ENCODE data around the gene MGRN1. TPM values are rescaled to one million over a fixed set of nuclear protein-coding genes. Genes with fewer than 3 reads are reported as not detected.
"Not testable (repeated sequence)": the region's sequence is repeated elsewhere in the genome, so short reads cannot be mapped to it uniquely, and the experiment has no call there.

The MGRN1 gene
- total RNA-seq, 1 experiment from 2014 or later = 61.3 TPM

DNA sequence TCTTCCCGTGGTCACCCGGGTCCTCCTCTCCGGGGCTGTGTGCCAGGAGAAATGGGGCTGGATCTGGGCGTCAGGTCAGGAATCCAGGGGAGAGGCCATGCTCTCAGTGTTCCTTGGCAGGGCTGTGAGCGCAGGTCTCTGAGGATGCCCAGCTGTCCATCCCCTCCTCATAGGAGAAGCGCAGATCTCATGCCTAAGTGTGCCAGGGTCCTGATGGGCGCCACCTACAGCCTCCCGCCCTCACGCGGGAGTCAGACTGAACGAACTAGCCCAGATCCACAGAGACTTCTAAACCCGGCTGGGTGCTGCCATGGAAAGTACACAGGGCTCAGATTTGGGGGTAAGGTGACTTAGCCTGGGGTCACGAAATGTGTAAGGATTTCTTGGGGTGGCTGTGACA is 24.3 kb downstream of the MGRN1 start:
- Mint-ChIP-seq H3K36me3 (ENCODE audit: insufficient read depth, unreplicated experiment) (peaks cover 33% of the 10 kb centered on the region), H3K27ac (ENCODE audit: low read depth, unreplicated experiment) (no peak overlapping the region), H3K9me3 (ENCODE audit: unreplicated experiment) (no peaks in the 10 kb centered on the region), H3K4me3 (ENCODE audit: unreplicated experiment) (no peak overlapping the region), H3K27me3 (ENCODE audit: insufficient read depth, unreplicated experiment) (no peaks in the 10 kb centered on the region), H3K4me1 (ENCODE audit: insufficient read depth, unreplicated experiment) (no peaks in the 10 kb centered on the region)
- ChIA-PET CTCF (interaction anchor here (0.6 to 1.8 kb wide), 2 partner anchors 25 to 29 kb away, joined by 3 to 8 read pairs; partner anchors contain the start of gene MGRN1), POLR2A (interaction anchor here (1.8 kb wide), 1 partner anchor 23 kb away, joined by 8 read pairs; no protein-coding TSS in a partner anchor)
- no peak for TF ChIP-seq CTCF (IDR thresholded peaks at IDR 0.05; ENCODE audit: unreplicated experiment)
- DNase-seq (ENCODE audit: unreplicated experiment) = no peak
- no TSS peak for BruUV-seq (replicated peaks)
- intact Hi-C loops (cut with micrococcal nuclease) = no loop called here

- H3K27ac Mint-ChIP-seq (ENCODE audit: low read depth, unreplicated experiment) = no peak overlapping the region
- H3K9me3 Mint-ChIP-seq (ENCODE audit: unreplicated experiment) = no peaks in the 10 kb centered on the region
- no peak overlapping the region for H3K4me3 Mint-ChIP-seq (ENCODE audit: unreplicated experiment)
- BruUV-seq (replicated peaks) = no TSS peak
- intact Hi-C loops (cut with micrococcal nuclease) = no loop called here
- DNase-seq (ENCODE audit: unreplicated experiment) = no peak
- no peaks in the 10 kb centered on the region for H3K4me1 Mint-ChIP-seq (ENCODE audit: insufficient read depth, unreplicated experiment)
- H3K27me3 Mint-ChIP-seq (ENCODE audit: insufficient read depth, unreplicated experiment) = no peaks in the 10 kb centered on the region
- TF ChIP-seq CTCF (IDR thresholded peaks at IDR 0.05; ENCODE audit: unreplicated experiment) = no peak
- CTCF ChIA-PET = interaction anchor here (0.6 to 1.9 kb wide), 17 partner anchors 8 to 990 kb away, joined by 3 to 9 read pairs (median 4); partner anchors contain the start of genes C16orf96 and MGRN1
- POLR2A ChIA-PET = interaction anchor here (1.8 kb wide), 1 partner anchor 24 kb away, joined by 8 read pairs; no protein-coding TSS in a partner anchor
- peaks cover 41% of the 10 kb centered on the region for H3K36me3 Mint-ChIP-seq (ENCODE audit: insufficient read depth, unreplicated experiment)
Observed at GRCh38 chr16:4649744-4650442, 25.3 kb downstream of the MGRN1 start.

GRCh38 chr16:4650443-4651074 is 25.9 kb downstream of the MGRN1 start:
- H3K27me3 Mint-ChIP-seq (ENCODE audit: insufficient read depth, unreplicated experiment); H3K4me1 Mint-ChIP-seq (ENCODE audit: insufficient read depth, unreplicated experiment); H3K27ac Mint-ChIP-seq (ENCODE audit: low read depth, unreplicated experiment); H3K4me3 Mint-ChIP-seq (ENCODE audit: unreplicated experiment); intact Hi-C loops (cut with micrococcal nuclease); BruUV-seq (replicated peaks); H3K9me3 Mint-ChIP-seq (ENCODE audit: unreplicated experiment): not testable (repeated sequence)
- peak; percentile 79 for DNase-seq (ENCODE audit: unreplicated experiment)
- ChIA-PET POLR2A (interaction anchor here (1.8 kb wide), 1 partner anchor 24 kb away, joined by 8 read pairs; no protein-coding TSS in a partner anchor), CTCF (interaction anchor here (0.6 to 1.9 kb wide), 16 partner anchors 9 to 576 kb away, joined by 3 to 9 read pairs (median 6); partner anchors contain the start of genes C16orf96 and MGRN1)
- peak; percentile 82 for TF ChIP-seq CTCF (IDR thresholded peaks at IDR 0.05; ENCODE audit: unreplicated experiment)
- H3K36me3 Mint-ChIP-seq (ENCODE audit: insufficient read depth, unreplicated experiment) = peaks cover 46% of the 10 kb centered on the region

GRCh38 chr16:4651827-4652226 is 27.2 kb downstream of the MGRN1 start:
- no peak for DNase-seq (ENCODE audit: unreplicated experiment)
- H3K27ac Mint-ChIP-seq (ENCODE audit: low read depth, unreplicated experiment) = no peak overlapping the region
- no TSS peak for BruUV-seq (replicated peaks)
- no peaks in the 10 kb centered on the region for H3K27me3 Mint-ChIP-seq (ENCODE audit: insufficient read depth, unreplicated experiment)
- H3K4me3 Mint-ChIP-seq (ENCODE audit: unreplicated experiment) = no peak overlapping the region
- CTCF ChIA-PET = interaction anchor here (0.8 to 1.9 kb wide), 4 partner anchors 9 to 19 kb away, joined by 3 to 9 read pairs (median 6); no protein-coding TSS in a partner anchor
- POLR2A ChIA-PET = no interaction called here
- H3K9me3 Mint-ChIP-seq (ENCODE audit: unreplicated experiment) = no peaks in the 10 kb centered on the region
- H3K36me3 Mint-ChIP-seq (ENCODE audit: insufficient read depth, unreplicated experiment) = peaks cover 47% of the 10 kb centered on the region
- intact Hi-C loops (cut with micrococcal nuclease) = no loop called here
- H3K4me1 Mint-ChIP-seq (ENCODE audit: insufficient read depth, unreplicated experiment) = no peaks in the 10 kb centered on the region
- no peak for TF ChIP-seq CTCF (IDR thresholded peaks at IDR 0.05; ENCODE audit: unreplicated experiment)

Data from MCF 10A (cell line).